Large intestine (tissue), 3 donors: ENCODE measurements around the gene PAPSS1. TPM values are rescaled to one million over a fixed set of nuclear protein-coding genes. Genes with fewer than 3 reads are reported as not detected.

Source experiments
- DNase-seq, 2 donors: peaks; one replicate each; pipeline versions ENCODE4 v3.0.0 to v3.0.0-alpha.2; 2013
- H3K27ac ChIP-seq: one replicate; pipeline ENCODE4 v1.5.1; 2013; ENCODE audit warnings: low read length
- H3K27me3 ChIP-seq: 2 replicates; pipeline ENCODE4 v1.6.1; 2013; ENCODE audit warnings: low read length; ENCODE audit not compliant: control insufficient read depth, insufficient read depth
- H3K36me3 ChIP-seq: 2 replicates; pipeline ENCODE4 v1.6.1; 2013; ENCODE audit warnings: low read length; ENCODE audit not compliant: control insufficient read depth, insufficient read depth
- H3K4me1 ChIP-seq: one replicate; pipeline ENCODE4 v1.6.1; 2013; ENCODE audit warnings: low read length; ENCODE audit not compliant: control insufficient read depth, insufficient read depth
- H3K4me3 ChIP-seq: one replicate; pipeline ENCODE4 v1.5.1; 2013; ENCODE audit warnings: low read length
- H3K9me3 ChIP-seq: one replicate; pipeline ENCODE4 v1.6.1; 2013; ENCODE audit warnings: mild to moderate bottlenecking, low read depth, low read length, moderate library complexity; ENCODE audit not compliant: control insufficient read depth
- WGBS: methylation state at CpG from one replicate; pipeline ENCODE4 v1.1.5; 2013; ENCODE audit warnings: low lambda C conversion rate; ENCODE audit not compliant: insufficient coverage; 5-methylcytosine and 5-hydroxymethylcytosine counted together
- polyA plus RNA-seq: library from polyadenylated mRNA; unstranded; fragments of 120-200 nt; gene quantifications from one replicate; pipeline ENCODE4 v1.2.1, GENCODE V29; 2013

PAPSS1 gene
- polyA plus RNA-seq, 1 donor: 50.7 TPM

- peaks cover 5% of the 10 kb centered on the region for H3K9me3 ChIP-seq
- peaks cover 5% of the 10 kb centered on the region for H3K36me3 ChIP-seq
- no peak overlapping the region for H3K27ac ChIP-seq
- H3K4me3 ChIP-seq: no peak overlapping the region
- H3K4me1 ChIP-seq: peaks cover 12% of the 10 kb centered on the region
- no peaks in the 10 kb centered on the region for H3K27me3 ChIP-seq
- DNase-seq: no peak
- 100% methylated on average over 1 of the region's 3 CpGs for WGBS
These were observed 90.7 kb downstream of the PAPSS1 start for GRCh38 chr4:107629318-107629717.

- 67% methylated on average over 2 of the region's 4 CpGs for WGBS
- Histone ChIP-seq H3K27me3 (no peaks in the 10 kb centered on the region), H3K4me3 (no peak overlapping the region), H3K27ac (peak overlapping the region; percentile 41), H3K4me1 (no peaks in the 10 kb centered on the region), H3K36me3 (peaks cover 3% of the 10 kb centered on the region), H3K9me3 (peaks cover 5% of the 10 kb centered on the region)
- peak; percentile 52 to 78 for DNase-seq
These were observed 94.6 kb downstream of the PAPSS1 start for GRCh38 chr4:107625391-107625902.

- WGBS: 100% methylated on average over 1 of the region's 2 CpGs
- H3K27ac ChIP-seq: no peak overlapping the region
- no peaks in the 10 kb centered on the region for H3K4me1 ChIP-seq
- H3K9me3 ChIP-seq: peaks cover 5% of the 10 kb centered on the region
- H3K4me3 ChIP-seq: no peak overlapping the region
- no peak for DNase-seq
- no peaks in the 10 kb centered on the region for H3K36me3 ChIP-seq
- H3K27me3 ChIP-seq: no peaks in the 10 kb centered on the region
These were observed 96.0 kb downstream of the PAPSS1 start for GRCh38 chr4:107624024-107624423.

- peaks cover 5% of the 10 kb centered on the region for H3K9me3 ChIP-seq
- no peaks in the 10 kb centered on the region for H3K27me3 ChIP-seq
- no peak overlapping the region for H3K4me3 ChIP-seq
- H3K36me3 ChIP-seq: no peaks in the 10 kb centered on the region
- H3K4me1 ChIP-seq: no peaks in the 10 kb centered on the region
- no CpG with 5 or more reads among the region's 2 CpGs for WGBS
- no peak overlapping the region for H3K27ac ChIP-seq
- DNase-seq: no peak
These were observed 98.0 kb downstream of the PAPSS1 start for GRCh38 chr4:107622006-107622405.

GRCh38 chr4:107619731-107620130 lies 100.3 kb downstream of the PAPSS1 start:
- no peaks in the 10 kb centered on the region for H3K4me1 ChIP-seq
- no peaks in the 10 kb centered on the region for H3K27me3 ChIP-seq
- 92% methylated on average over 2 of the region's 2 CpGs for WGBS
- H3K9me3 ChIP-seq: peaks cover 3% of the 10 kb centered on the region
- DNase-seq: no peak
- H3K36me3 ChIP-seq: no peaks in the 10 kb centered on the region
- H3K4me3 ChIP-seq: no peak overlapping the region
- H3K27ac ChIP-seq: no peak overlapping the region

- DNase-seq: no peak
- H3K9me3 ChIP-seq: peaks cover 3% of the 10 kb centered on the region
- 100% methylated on average over 2 of the region's 2 CpGs for WGBS
- H3K4me3 ChIP-seq: no peak overlapping the region
- H3K4me1 ChIP-seq: no peaks in the 10 kb centered on the region
- H3K27ac ChIP-seq: no peak overlapping the region
- H3K27me3 ChIP-seq: no peaks in the 10 kb centered on the region
- H3K36me3 ChIP-seq: peaks cover 1% of the 10 kb centered on the region
These were observed 101.0 kb downstream of the PAPSS1 start for GRCh38 chr4:107619066-107619465.

DNA sequence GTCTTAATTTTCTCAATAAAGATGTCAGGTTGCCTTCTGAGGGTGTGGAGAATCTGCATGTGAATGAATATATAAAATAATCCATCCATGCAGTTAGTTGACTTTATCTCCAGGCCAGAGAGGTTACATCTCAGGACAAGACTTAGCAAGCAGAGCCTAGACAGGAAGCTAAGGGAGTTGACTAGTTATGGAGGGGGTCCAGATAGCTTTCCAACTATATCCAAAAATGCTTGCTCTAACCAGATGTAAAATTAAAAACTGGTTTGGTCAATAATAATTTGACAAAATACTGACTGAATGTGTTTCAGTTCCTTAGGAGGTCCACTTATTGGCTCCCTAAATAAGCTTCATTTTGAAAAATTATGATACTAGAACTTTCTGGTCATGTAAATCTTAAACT lies 101.4 kb downstream of the PAPSS1 start:
- no peaks in the 10 kb centered on the region for H3K4me1 ChIP-seq
- peaks cover 3% of the 10 kb centered on the region for H3K36me3 ChIP-seq
- H3K27ac ChIP-seq: no peak overlapping the region
- DNase-seq: no peak
- peaks cover 3% of the 10 kb centered on the region for H3K9me3 ChIP-seq
- no peak overlapping the region for H3K4me3 ChIP-seq
- no peaks in the 10 kb centered on the region for H3K27me3 ChIP-seq

GRCh38 chr4:107616838-107617389 lies 103.1 kb downstream of the PAPSS1 start:
- H3K27me3 ChIP-seq: no peaks in the 10 kb centered on the region

DNA sequence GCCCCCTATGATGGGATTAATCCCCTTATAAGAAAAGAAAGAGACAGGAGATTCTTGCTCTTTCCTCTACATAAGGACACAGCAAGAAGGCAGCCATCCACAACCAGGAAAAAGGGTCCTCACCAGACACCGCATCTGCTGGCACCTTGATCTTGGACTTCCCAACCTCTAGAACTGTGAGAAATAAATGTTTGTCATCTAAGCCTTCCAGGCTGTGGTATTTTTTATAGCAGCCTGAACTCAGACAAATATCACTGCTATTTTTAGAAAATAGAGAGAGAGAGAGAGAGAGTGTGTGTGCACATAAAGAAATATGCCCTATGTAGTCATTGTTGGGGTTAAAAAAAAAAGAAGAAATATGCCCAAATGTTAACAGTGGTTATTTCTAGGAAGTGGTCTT lies 104.2 kb downstream of the PAPSS1 start:
- H3K27ac ChIP-seq: no peak overlapping the region
- WGBS: no CpG with 5 or more reads among the region's 1 CpG
- H3K27me3 ChIP-seq: no peaks in the 10 kb centered on the region
- H3K36me3 ChIP-seq: peaks cover 7% of the 10 kb centered on the region
- DNase-seq: no peak
- no peak overlapping the region for H3K4me3 ChIP-seq
- no peaks in the 10 kb centered on the region for H3K4me1 ChIP-seq
- H3K9me3 ChIP-seq: no peaks in the 10 kb centered on the region

More at GRCh38 chr4:107616838-107617389, 103.1 kb downstream of the PAPSS1 start:
- Histone ChIP-seq H3K4me3 (no peak overlapping the region), H3K4me1 (no peaks in the 10 kb centered on the region), H3K36me3 (peaks cover 7% of the 10 kb centered on the region), H3K9me3 (no peaks in the 10 kb centered on the region), H3K27ac (no peak overlapping the region)
- DNase-seq: no peak
- 40% methylated on average over 1 of the region's 3 CpGs for WGBS

GRCh38 chr4:107603430-107603829 lies 116.6 kb downstream of the PAPSS1 start:
- no peaks in the 10 kb centered on the region for H3K36me3 ChIP-seq
- no peak for DNase-seq

DNA sequence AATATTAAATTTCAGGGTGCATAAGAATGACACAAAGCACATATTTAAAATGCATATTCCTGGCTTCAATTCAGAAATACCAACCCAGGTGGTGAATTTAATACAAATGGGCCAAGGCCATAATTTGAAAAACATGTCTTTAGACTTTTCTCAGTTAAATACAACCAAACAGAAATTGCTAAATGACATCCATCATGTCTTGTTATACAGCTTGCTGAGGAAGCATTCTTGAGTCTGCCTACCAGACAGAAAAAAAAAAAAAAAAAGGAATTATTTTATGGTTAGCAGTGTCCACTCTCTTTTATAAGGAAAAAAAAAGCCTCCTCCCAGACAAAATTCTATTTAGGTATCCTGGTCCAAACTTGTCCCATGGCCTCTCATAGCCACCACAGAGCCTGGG lies 119.1 kb downstream of the PAPSS1 start:
- no peaks in the 10 kb centered on the region for H3K27me3 ChIP-seq
- no peaks in the 10 kb centered on the region for H3K4me1 ChIP-seq
- H3K36me3 ChIP-seq: no peaks in the 10 kb centered on the region
- no peak overlapping the region for H3K4me3 ChIP-seq
- H3K27ac ChIP-seq: no peak overlapping the region
- no peaks in the 10 kb centered on the region for H3K9me3 ChIP-seq
- DNase-seq: no peak

More at GRCh38 chr4:107603430-107603829, 116.6 kb downstream of the PAPSS1 start:
- WGBS: 0% methylated on average over 1 of the region's 4 CpGs
- no peaks in the 10 kb centered on the region for H3K27me3 ChIP-seq
- no peaks in the 10 kb centered on the region for H3K4me1 ChIP-seq
- no peaks in the 10 kb centered on the region for H3K9me3 ChIP-seq
- no peak overlapping the region for H3K27ac ChIP-seq
- H3K4me3 ChIP-seq: no peak overlapping the region
